ENCODE data around the gene SORCS2.

DNA sequence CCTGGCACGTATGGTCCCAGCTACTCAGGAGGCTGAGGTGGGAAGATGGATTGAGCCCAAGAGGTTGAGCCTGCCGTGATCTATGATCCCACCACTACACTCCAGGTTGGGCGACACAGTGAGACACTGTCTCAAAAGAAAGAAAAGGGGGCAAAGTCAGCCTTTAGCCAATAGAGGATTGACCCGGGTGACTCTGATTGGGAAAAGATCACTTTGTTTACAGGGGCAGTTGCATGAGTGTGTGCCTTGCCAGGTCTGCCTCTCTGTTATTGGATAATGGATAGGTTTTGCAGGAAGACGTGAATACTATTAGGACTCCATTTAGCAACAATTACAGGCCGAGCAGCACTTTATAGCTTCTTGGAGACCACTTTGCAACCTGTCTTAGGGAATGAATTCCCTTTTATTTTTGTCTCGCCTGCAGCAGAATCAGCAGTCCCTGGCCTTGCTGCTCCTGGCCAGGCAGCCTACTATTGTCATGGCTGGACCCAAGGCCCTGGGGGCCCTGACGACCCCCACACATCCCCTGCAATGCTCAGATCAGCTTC, 345.6 kb downstream of the SORCS2 start:
- no peak for TF ChIP-seq SP2 (IDR thresholded peaks at IDR 0.05; ENCODE audit: low read length)
- TF ChIP-seq, protein P1, sequence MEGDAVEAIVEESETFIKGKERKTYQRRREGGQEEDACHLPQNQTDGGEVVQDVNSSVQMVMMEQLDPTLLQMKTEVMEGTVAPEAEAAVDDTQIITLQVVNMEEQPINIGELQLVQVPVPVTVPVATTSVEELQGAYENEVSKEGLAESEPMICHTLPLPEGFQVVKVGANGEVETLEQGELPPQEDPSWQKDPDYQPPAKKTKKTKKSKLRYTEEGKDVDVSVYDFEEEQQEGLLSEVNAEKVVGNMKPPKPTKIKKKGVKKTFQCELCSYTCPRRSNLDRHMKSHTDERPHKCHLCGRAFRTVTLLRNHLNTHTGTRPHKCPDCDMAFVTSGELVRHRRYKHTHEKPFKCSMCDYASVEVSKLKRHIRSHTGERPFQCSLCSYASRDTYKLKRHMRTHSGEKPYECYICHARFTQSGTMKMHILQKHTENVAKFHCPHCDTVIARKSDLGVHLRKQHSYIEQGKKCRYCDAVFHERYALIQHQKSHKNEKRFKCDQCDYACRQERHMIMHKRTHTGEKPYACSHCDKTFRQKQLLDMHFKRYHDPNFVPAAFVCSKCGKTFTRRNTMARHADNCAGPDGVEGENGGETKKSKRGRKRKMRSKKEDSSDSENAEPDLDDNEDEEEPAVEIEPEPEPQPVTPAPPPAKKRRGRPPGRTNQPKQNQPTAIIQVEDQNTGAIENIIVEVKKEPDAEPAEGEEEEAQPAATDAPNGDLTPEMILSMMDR (IDR thresholded peaks at IDR 0.05; ENCODE audit: control extremely low read depth in 1 of 3, insufficient read depth in 1 of 3, low read depth in 1 of 3, low read length in 3 of 3): no peak
- TF ChIP-seq, protein P2, sequence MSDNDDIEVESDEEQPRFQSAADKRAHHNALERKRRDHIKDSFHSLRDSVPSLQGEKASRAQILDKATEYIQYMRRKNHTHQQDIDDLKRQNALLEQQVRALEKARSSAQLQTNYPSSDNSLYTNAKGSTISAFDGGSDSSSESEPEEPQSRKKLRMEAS (IDR thresholded peaks at IDR 0.05): no peak
- no peak for TF ChIP-seq SIN3A (conservative IDR thresholded peaks at IDR 0.05 in 1 of 2, IDR thresholded peaks at IDR 0.05 in 1 of 2; ENCODE audit: low read depth in 1 of 2, low read length in 2 of 2)
- no peak for TF ChIP-seq RBBP5 (IDR thresholded peaks at IDR 0.05; ENCODE audit: borderline replicate concordance, low read depth, low read length)
- no peak for TF ChIP-seq RAD21 (IDR thresholded peaks at IDR 0.05 in 1 of 2, conservative IDR thresholded peaks at IDR 0.05 in 1 of 2; ENCODE audit: low read depth in 2 of 2, low read length in 2 of 2)
- TF ChIP-seq POLR2A (IDR thresholded peaks at IDR 0.05; ENCODE audit: control extremely low read depth in 1 of 2, low read depth in 2 of 2, low read length in 2 of 2): no peak
- TF ChIP-seq KDM1A (IDR thresholded peaks at IDR 0.05; ENCODE audit: borderline replicate concordance, low read length): no peak
